GM23338 (cell line): ENCODE data around the gene TTC8.

Experiments
- CREB1 ChIP-seq: fragments of 250-450 bp; sonication (Bioruptor Pico); IDR thresholded peaks from 2 replicates; pipeline ENCODE4 v1.5.0; 2020; ENCODE audit warnings: low read depth, mild to moderate bottlenecking, moderate library complexity
- CTCF ChIP-seq, 2 experiments: fragments of 200-600 bp in 1 of 2; sonication (generic) in 1 of 2; conservative IDR thresholded peaks; 2 replicates each; pipeline versions ENCODE4 v1.5.1 to v1.6.1; 2016 to 2017; ENCODE audit warnings: antibody characterized with exemption in 2 of 2, low read depth in 2 of 2, mild to moderate bottlenecking in 2 of 2, moderate library complexity in 1 of 2
- ETS1 ChIP-seq: IDR thresholded peaks from 2 replicates; pipeline ENCODE4 v1.6.1; 2016; ENCODE audit warnings: antibody characterized with exemption
- EZH2 ChIP-seq: fragments of 200-600 bp; sonication (generic); IDR thresholded peaks from one replicate; pipeline ENCODE4 v1.8.0; 2017; ENCODE audit warnings: antibody characterized with exemption, mild to moderate bottlenecking, low read depth; ENCODE audit not compliant: unreplicated experiment
- EZH2phosphoT487 ChIP-seq: fragments of 200-600 bp; sonication (generic); IDR thresholded peaks from one replicate; pipeline ENCODE4 v1.8.1; 2018; ENCODE audit warnings: antibody characterized with exemption; ENCODE audit not compliant: unreplicated experiment
- JUNB ChIP-seq: IDR thresholded peaks from one replicate; pipeline ENCODE4 v1.6.1; 2016; ENCODE audit warnings: antibody characterized with exemption; ENCODE audit not compliant: unreplicated experiment
- NANOG ChIP-seq: IDR thresholded peaks from 2 replicates; pipeline ENCODE4 v1.6.1; 2016; ENCODE audit warnings: antibody characterized with exemption, borderline replicate concordance
- POLR2AphosphoS5 ChIP-seq: IDR thresholded peaks from 2 replicates; pipeline ENCODE4 v1.6.1; 2016; ENCODE audit warnings: antibody characterized with exemption, low read depth
- REST ChIP-seq: IDR thresholded peaks from one replicate; pipeline ENCODE4 v1.6.1; 2018; ENCODE audit warnings: antibody characterized with exemption; ENCODE audit not compliant: unreplicated experiment
- STAT1 ChIP-seq: IDR thresholded peaks from one replicate; pipeline ENCODE4 v1.6.1; 2016; ENCODE audit warnings: antibody characterized with exemption; ENCODE audit not compliant: unreplicated experiment
- ZNF114 ChIP-seq: fragments of 250-450 bp; sonication (Bioruptor Pico); IDR thresholded peaks from 2 replicates; pipeline ENCODE4 v1.5.0; 2020; ENCODE audit warnings: mild to moderate bottlenecking, moderate library complexity
- ZNF331 ChIP-seq: fragments of 250-450 bp; sonication (Bioruptor Pico); IDR thresholded peaks from 2 replicates; pipeline ENCODE4 v1.5.0; 2020; ENCODE audit warnings: low read depth, mild to moderate bottlenecking, moderate library complexity

- no peak for TF ChIP-seq EZH2
- TF ChIP-seq POLR2AphosphoS5 = no peak
- no peak for TF ChIP-seq CTCF (conservative IDR thresholded peaks at IDR 0.05; ENCODE audit: low read depth in 2 of 2)
- no peak for TF ChIP-seq JUNB
- no peak for TF ChIP-seq REST
- no peak for TF ChIP-seq CREB1 (CRISPR knock-in tag)
- TF ChIP-seq EZH2phosphoT487 = no peak
- no peak for TF ChIP-seq NANOG
- TF ChIP-seq ETS1 = no peak
- no peak for TF ChIP-seq ZNF331 (CRISPR knock-in tag)
- no peak for TF ChIP-seq STAT1
- no peak for TF ChIP-seq ZNF114 (CRISPR knock-in tag)
Measured at GRCh38 chr14:88910386-88910785, 85.9 kb downstream of the TTC8 start.
